Mesenchymal stem cell (in vitro differentiated cells and primary cell): ENCODE measurements around the gene KCNQ4. TPM values are rescaled to one million over a fixed set of nuclear protein-coding genes. Genes with fewer than 3 reads are reported as not detected.

Experiments
- DNase-seq: peaks from one replicate; pipeline ENCODE4 v3.0.0-alpha.2; 2013
- H2AFZ ChIP-seq: one replicate; pipeline ENCODE4 v1.6.1; 2013; ENCODE audit warnings: low read depth, mild to moderate bottlenecking, control low read depth, inconsistent platforms, low read length, moderate library complexity
- H2AK5ac ChIP-seq: 2 replicates; pipeline ENCODE4 v1.6.1; 2013; ENCODE audit warnings: low read length, moderate library complexity, mild to moderate bottlenecking, inconsistent platforms; ENCODE audit not compliant: severe bottlenecking
- H2BK120ac ChIP-seq: one replicate; pipeline ENCODE4 v1.6.1; 2013; ENCODE audit warnings: low read depth, mild to moderate bottlenecking, inconsistent platforms, low read length, moderate library complexity
- H2BK12ac ChIP-seq, 2 experiments: one replicate each; pipeline ENCODE4 v1.6.1; 2013; ENCODE audit warnings: inconsistent platforms in 2 of 2, low read length in 2 of 2, mild to moderate bottlenecking in 2 of 2, moderate library complexity in 2 of 2, control low read depth in 1 of 2
- H2BK15ac ChIP-seq: one replicate; pipeline ENCODE4 v1.6.1; 2013; ENCODE audit warnings: mild to moderate bottlenecking, low read depth, inconsistent platforms; ENCODE audit not compliant: poor library complexity, severe bottlenecking
- H2BK5ac ChIP-seq: 2 replicates; pipeline ENCODE4 v1.6.1; 2013; ENCODE audit warnings: low read depth, mild to moderate bottlenecking, low read length, control low read depth, inconsistent platforms; ENCODE audit not compliant: poor library complexity, severe bottlenecking
- H3K14ac ChIP-seq, 2 experiments: one replicate each; pipeline ENCODE4 v1.6.1; 2013; ENCODE audit warnings: inconsistent platforms in 2 of 2, low read length in 2 of 2, control low read depth in 1 of 2, mild to moderate bottlenecking in 1 of 2, moderate library complexity in 1 of 2
- H3K18ac ChIP-seq, 2 experiments: one replicate each; pipeline ENCODE4 v1.6.1; 2013; ENCODE audit warnings: inconsistent platforms in 2 of 2, low read length in 2 of 2, control low read depth in 1 of 2, low read depth in 1 of 2, mild to moderate bottlenecking in 1 of 2
- H3K23ac ChIP-seq, 2 experiments: one replicate each; pipeline ENCODE4 v1.6.1; 2013; ENCODE audit warnings: inconsistent platforms in 2 of 2, low read length in 2 of 2, mild to moderate bottlenecking in 2 of 2, moderate library complexity in 2 of 2, control low read depth in 1 of 2
- H3K27ac ChIP-seq: 2 replicates; pipeline ENCODE4 v1.5.1; 2013; ENCODE audit warnings: mild to moderate bottlenecking, moderate library complexity, low read length, control low read depth, inconsistent platforms; ENCODE audit not compliant: poor library complexity, severe bottlenecking
- H3K27me3 ChIP-seq, 2 experiments: 2 replicates each; pipeline versions ENCODE4 v1.6.1 to v1.7.0; 2013; ENCODE audit warnings: low read length in 2 of 2, mild to moderate bottlenecking in 2 of 2, moderate library complexity in 2 of 2, control low read depth in 1 of 2, inconsistent platforms in 1 of 2; ENCODE audit not compliant: control insufficient read depth in 1 of 2, insufficient read depth in 1 of 2
- H3K36me3 ChIP-seq, 2 experiments: 2 replicates each; pipeline versions ENCODE4 v1.6.1 to v1.7.0; 2013; ENCODE audit warnings: low read length in 2 of 2, control low read depth in 1 of 2, inconsistent platforms in 1 of 2, low read depth in 1 of 2, mild to moderate bottlenecking in 1 of 2; ENCODE audit not compliant: insufficient read depth in 2 of 2, control insufficient read depth in 1 of 2
- H3K4ac ChIP-seq, 2 experiments: one replicate each; pipeline ENCODE4 v1.6.1; 2013; ENCODE audit warnings: inconsistent platforms in 2 of 2, low read length in 2 of 2, mild to moderate bottlenecking in 2 of 2, moderate library complexity in 2 of 2, control low read depth in 1 of 2, low read depth in 1 of 2
- H3K4me1 ChIP-seq: 2 replicates; pipeline ENCODE4 v1.6.1; 2013; ENCODE audit warnings: low read depth, low read length, control low read depth; ENCODE audit not compliant: control insufficient read depth, insufficient read depth
- H3K4me2 ChIP-seq: 2 replicates; pipeline ENCODE4 v1.6.1; 2013; ENCODE audit warnings: low read length, mild to moderate bottlenecking, inconsistent platforms; ENCODE audit not compliant: poor library complexity, severe bottlenecking
- H3K4me3 ChIP-seq, 2 experiments: 2 replicates each; pipeline versions ENCODE4 v1.5.1 to v1.7.0; 2013; ENCODE audit warnings: low read length in 2 of 2, mild to moderate bottlenecking in 2 of 2, control low read depth in 1 of 2, low read depth in 1 of 2; ENCODE audit not compliant: insufficient read depth in 1 of 2
- H3K79me1 ChIP-seq: replicated peaks from 2 replicates; pipeline ENCODE4 v1.6.1; 2013; ENCODE audit warnings: mild to moderate bottlenecking, control low read depth, low read length, inconsistent platforms; ENCODE audit not compliant: poor library complexity, severe bottlenecking
- H3K9ac ChIP-seq: 2 replicates; pipeline ENCODE4 v1.7.0; 2013; ENCODE audit warnings: mild to moderate bottlenecking, low read length, moderate library complexity
- H3K9me3 ChIP-seq: 2 replicates; pipeline ENCODE4 v1.7.0; 2013; ENCODE audit warnings: mild to moderate bottlenecking, low read length; ENCODE audit not compliant: control insufficient read depth
- H4K8ac ChIP-seq: one replicate; pipeline ENCODE4 v1.6.1; 2013; ENCODE audit warnings: inconsistent platforms, mild to moderate bottlenecking, low read length, moderate library complexity
- H4K91ac ChIP-seq: one replicate; pipeline ENCODE4 v1.6.1; 2013; ENCODE audit warnings: mild to moderate bottlenecking, low read length, inconsistent platforms
- WGBS: methylation state at CpG from one replicate; pipeline ENCODE4 v1.1.7; 2013; ENCODE audit warnings: mixed read lengths; 5-methylcytosine and 5-hydroxymethylcytosine counted together
- polyA plus RNA-seq, 2 experiments: library from polyadenylated mRNA; stranded (reverse); fragments of 200-250 nt; gene quantifications; one replicate each; pipeline ENCODE4 v1.2.3, GENCODE V29; 2013

KCNQ4 gene
- 0.10 TPM for polyA plus RNA-seq (2013, experiment 1 of 2)
- polyA plus RNA-seq (2013, experiment 2 of 2), result 0.14 TPM

GRCh38 chr1:40783001-40783905 lies at the start of gene KCNQ4:
Gene KCNQ4, plus strand, starts transcription at chr1:40783787. Its CDS starts 307 bp downstream, at chr1:40784094.
- Histone ChIP-seq H2BK5ac (no peak within 1 kb of the TSS), H3K18ac (peak within 1 kb of the TSS in 1 of 2 experiments; percentile 4), H4K8ac (no peak within 1 kb of the TSS), H2AK5ac (no peak within 1 kb of the TSS), H3K9ac (no peak within 1 kb of the TSS), H2BK120ac (no peak within 1 kb of the TSS), H2BK15ac (no peak within 1 kb of the TSS), H3K36me3 (peaks cover 0 to 11% of the 10 kb centered on the region in 2 experiments), H3K14ac (peak within 1 kb of the TSS in 1 of 2 experiments; percentile 61), H3K27ac (no peak within 1 kb of the TSS), H3K79me1 (no peaks in the 10 kb centered on the region), H4K91ac (no peak within 1 kb of the TSS), H3K4me2 (peak within 1 kb of the TSS; percentile 93), H3K9me3 (no peaks in the 10 kb centered on the region), H3K4me3 (peak within 1 kb of the TSS in 1 of 2 experiments; percentile 49), H2BK12ac (peak within 1 kb of the TSS in 1 of 2 experiments; percentile 15), H3K4me1 (peaks cover 28% of the 10 kb centered on the region), H2AFZ (no peak within 1 kb of the TSS), H3K23ac (peak within 1 kb of the TSS in 1 of 2 experiments; percentile 29), H3K27me3 (peaks cover 11 to 61% of the 10 kb centered on the region in 2 experiments), H3K4ac (no peak within 1 kb of the TSS)
- DNase-seq, result no peak
- 7% methylated on average over 35 of the region's 73 CpGs for WGBS

- Histone ChIP-seq H3K27ac (no peak overlapping the region), H3K27me3 (no peaks in the 10 kb centered on the region), H3K4me1 (peaks cover 2% of the 10 kb centered on the region), H3K14ac (no peak overlapping the region), H2BK12ac (no peak overlapping the region), H2AFZ (no peak overlapping the region), H2BK5ac (no peak overlapping the region), H3K36me3 (peaks cover 0 to 16% of the 10 kb centered on the region in 2 experiments), H3K18ac (no peak overlapping the region), H4K8ac (no peak overlapping the region), H2BK15ac (no peak overlapping the region), H2BK120ac (no peak overlapping the region), H3K23ac (no peak overlapping the region), H3K79me1 (peaks cover 29% of the 10 kb centered on the region), H2AK5ac (no peak overlapping the region), H3K4ac (no peak overlapping the region), H3K4me2 (no peak overlapping the region), H3K4me3 (no peak overlapping the region), H3K9me3 (peaks cover 9% of the 10 kb centered on the region), H3K9ac (no peak overlapping the region), H4K91ac (no peak overlapping the region)
- over 99% methylated on average over 8 of the region's 8 CpGs for WGBS
- DNase-seq, result no peak
Measured at GRCh38 chr1:40734882-40735628, 48.5 kb upstream of the KCNQ4 start.

- peaks cover 28% of the 10 kb centered on the region for H3K79me1 ChIP-seq
- H2BK120ac ChIP-seq, result no peak overlapping the region
- H3K18ac ChIP-seq, result no peak overlapping the region
- no peak overlapping the region for H2BK12ac ChIP-seq
- no peak overlapping the region for H3K23ac ChIP-seq
- H4K8ac ChIP-seq, result no peak overlapping the region
- no peak overlapping the region for H2AFZ ChIP-seq
- H3K27me3 ChIP-seq, result no peaks in the 10 kb centered on the region
- H2AK5ac ChIP-seq, result no peak overlapping the region
- no peak overlapping the region for H4K91ac ChIP-seq
- H3K4me2 ChIP-seq, result no peak overlapping the region
- H3K4me1 ChIP-seq, result peaks cover 2% of the 10 kb centered on the region
- H2BK15ac ChIP-seq, result no peak overlapping the region
- H3K14ac ChIP-seq, result peak overlapping the region in 1 of 2 experiments; percentile 11
- no peak overlapping the region for H3K4me3 ChIP-seq
- peak overlapping the region; percentile 40 for H3K27ac ChIP-seq
- H3K4ac ChIP-seq, result no peak overlapping the region
- no peak overlapping the region for H3K9ac ChIP-seq
- peaks cover 9% of the 10 kb centered on the region for H3K9me3 ChIP-seq
- peak; percentile 57 for DNase-seq
- H3K36me3 ChIP-seq, result peaks cover 0 to 26% of the 10 kb centered on the region in 2 experiments
- H2BK5ac ChIP-seq, result no peak overlapping the region
Measured at GRCh38 chr1:40736085-40736531, 47.5 kb upstream of the KCNQ4 start.

- H3K9ac ChIP-seq, result no peak overlapping the region
- 96% methylated on average over 4 of the region's 6 CpGs for WGBS
- H3K23ac ChIP-seq, result no peak overlapping the region
- no peak overlapping the region for H2AK5ac ChIP-seq
- no peak overlapping the region for H3K4me3 ChIP-seq
- H3K79me1 ChIP-seq, result peaks cover 34% of the 10 kb centered on the region
- no peak overlapping the region for H2AFZ ChIP-seq
- no peak overlapping the region for H3K4ac ChIP-seq
- no peak overlapping the region for H3K18ac ChIP-seq
- no peak overlapping the region for H3K14ac ChIP-seq
- H2BK15ac ChIP-seq, result no peak overlapping the region
- no peak overlapping the region for H2BK12ac ChIP-seq
- H2BK5ac ChIP-seq, result no peak overlapping the region
- no peak overlapping the region for H2BK120ac ChIP-seq
- H3K27me3 ChIP-seq, result no peaks in the 10 kb centered on the region
- H3K27ac ChIP-seq, result no peak overlapping the region
- no peak overlapping the region for H3K4me2 ChIP-seq
- peaks cover 6 to 47% of the 10 kb centered on the region in 2 experiments for H3K36me3 ChIP-seq
- DNase-seq, result no peak
- H3K4me1 ChIP-seq, result peaks cover 2% of the 10 kb centered on the region
- H4K8ac ChIP-seq, result no peak overlapping the region
- H3K9me3 ChIP-seq, result peaks cover 9% of the 10 kb centered on the region
- H4K91ac ChIP-seq, result no peak overlapping the region
Measured at GRCh38 chr1:40738831-40739230, 44.8 kb upstream of the KCNQ4 start.
